H9 (cell line): ENCODE data around the gene MAN1A2. TPM values are rescaled to one million over a fixed set of nuclear protein-coding genes. Genes with fewer than 3 reads are reported as not detected.
"Not testable (repeated sequence)": the region's sequence is repeated elsewhere in the genome, so short reads cannot be mapped to it uniquely, and the experiment has no call there.

Experiments
- DNase-seq: peaks from one replicate; pipeline ENCODE4 v3.0.0-alpha.2; 2017
- H2AFZ ChIP-seq: one replicate; pipeline ENCODE4 v1.6.1; 2013; ENCODE audit warnings: mild to moderate bottlenecking, low read length, control low read depth, moderate library complexity
- H2AK5ac ChIP-seq: 2 replicates; pipeline ENCODE4 v1.6.1; 2013; ENCODE audit warnings: low read length, control low read depth, mixed read lengths; ENCODE audit not compliant: insufficient read length
- H2BK120ac ChIP-seq: one replicate; pipeline ENCODE4 v1.6.1; 2013; ENCODE audit warnings: low read depth, mild to moderate bottlenecking, low read length, control low read depth, inconsistent platforms; ENCODE audit not compliant: poor library complexity, severe bottlenecking
- H2BK12ac ChIP-seq: 2 replicates; pipeline ENCODE4 v1.6.1; 2013; ENCODE audit warnings: low read length, control low read depth, mixed read lengths, low read depth; ENCODE audit not compliant: insufficient read length
- H2BK15ac ChIP-seq: 2 replicates; pipeline ENCODE4 v1.6.1; 2013; ENCODE audit warnings: low read depth, low read length, control low read depth
- H2BK20ac ChIP-seq: one replicate; pipeline ENCODE4 v1.6.1; 2013; ENCODE audit warnings: low read depth, mild to moderate bottlenecking, low read length, control low read depth, inconsistent platforms; ENCODE audit not compliant: poor library complexity, severe bottlenecking
- H2BK5ac ChIP-seq: 2 replicates; pipeline ENCODE4 v1.6.1; 2013; ENCODE audit warnings: low read length, control low read depth, mixed read lengths; ENCODE audit not compliant: insufficient read length
- H3K14ac ChIP-seq: 2 replicates; pipeline ENCODE4 v1.6.1; 2013; ENCODE audit warnings: low read length, control low read depth; ENCODE audit not compliant: insufficient read depth
- H3K18ac ChIP-seq: 2 replicates; pipeline ENCODE4 v1.6.1; 2013; ENCODE audit warnings: low read depth, mild to moderate bottlenecking, mixed read lengths, low read length, control low read depth; ENCODE audit not compliant: insufficient read length
- H3K23ac ChIP-seq: 2 replicates; pipeline ENCODE4 v1.6.1; 2013; ENCODE audit warnings: low read length, control low read depth, mixed read lengths, low read depth; ENCODE audit not compliant: insufficient read length
- H3K23me2 ChIP-seq: 2 replicates; pipeline ENCODE4 v1.6.1; 2013; ENCODE audit warnings: low read depth, mild to moderate bottlenecking, mixed read lengths, low read length, control low read depth; ENCODE audit not compliant: insufficient read length, poor library complexity, severe bottlenecking
- H3K27ac ChIP-seq: 2 replicates; pipeline ENCODE4 v1.5.1; 2013; ENCODE audit warnings: low read length, control low read depth, mixed read lengths, low read depth; ENCODE audit not compliant: insufficient read length
- H3K27me3 ChIP-seq: 2 replicates; pipeline ENCODE4 v1.6.1; 2013; ENCODE audit warnings: low read length, control low read depth, inconsistent platforms; ENCODE audit not compliant: insufficient read depth
- H3K4ac ChIP-seq: 2 replicates; pipeline ENCODE4 v1.6.1; 2013; ENCODE audit warnings: low read depth, mild to moderate bottlenecking, control low read depth, inconsistent platforms, low read length, moderate library complexity
- H3K4me1 ChIP-seq: 2 replicates; pipeline ENCODE4 v1.6.1; 2013; ENCODE audit warnings: low read length, control low read depth, inconsistent platforms; ENCODE audit not compliant: insufficient read depth
- H3K4me2 ChIP-seq: 2 replicates; pipeline ENCODE4 v1.6.1; 2013; ENCODE audit warnings: low read length, control low read depth, mixed read lengths; ENCODE audit not compliant: insufficient read length, insufficient read depth
- H3K56ac ChIP-seq: 2 replicates; pipeline ENCODE4 v1.6.1; 2013; ENCODE audit warnings: low read depth, mild to moderate bottlenecking, mixed read lengths, low read length, control low read depth; ENCODE audit not compliant: insufficient read length
- H3K79me1 ChIP-seq: 2 replicates; pipeline ENCODE4 v1.6.1; 2013; ENCODE audit warnings: low read depth, mild to moderate bottlenecking, moderate library complexity, low read length, control low read depth, inconsistent platforms; ENCODE audit not compliant: insufficient read depth, poor library complexity, severe bottlenecking
- H3K79me2 ChIP-seq: 2 replicates; pipeline ENCODE4 v1.6.1; 2013; ENCODE audit warnings: low read length, control low read depth, inconsistent platforms; ENCODE audit not compliant: insufficient read depth
- H3K9ac ChIP-seq: 2 replicates; pipeline ENCODE4 v1.6.1; 2013; ENCODE audit warnings: low read length, control low read depth, mixed read lengths; ENCODE audit not compliant: insufficient read length; ENCODE audit errors: extremely low read depth
- H3K9me3 ChIP-seq: one replicate; pipeline ENCODE4 v1.6.1; 2013; ENCODE audit warnings: low read depth, low read length, inconsistent platforms; ENCODE audit not compliant: control insufficient read depth
- H3T11ph ChIP-seq: one replicate; pipeline ENCODE4 v1.6.1; 2013; ENCODE audit warnings: mild to moderate bottlenecking, low read length, control low read depth, inconsistent platforms
- H4K20me1 ChIP-seq: one replicate; pipeline ENCODE4 v1.6.1; 2013; ENCODE audit not compliant: control insufficient read depth, insufficient read length, insufficient read depth
- H4K5ac ChIP-seq: 2 replicates; pipeline ENCODE4 v1.6.1; 2013; ENCODE audit warnings: low read depth, mild to moderate bottlenecking, mixed read lengths, low read length, control low read depth; ENCODE audit not compliant: insufficient read length
- H4K8ac ChIP-seq: replicated peaks from 2 replicates; pipeline ENCODE4 v1.6.1; 2013; ENCODE audit warnings: low read length, control low read depth, mixed read lengths, low read depth; ENCODE audit not compliant: insufficient read length
- H4K91ac ChIP-seq: 2 replicates; pipeline ENCODE4 v1.6.1; 2013; ENCODE audit warnings: low read depth, mild to moderate bottlenecking, moderate library complexity, mixed read lengths, low read length, control low read depth; ENCODE audit not compliant: insufficient read length
- H3K27ac Mint-ChIP-seq, 3 experiments: 2 replicates in 2 of 3; 3 replicates in 1 of 3; pipeline ENCODE4 v1.8.0; 2020 to 2021; ENCODE audit warnings: mixed read lengths in 3 of 3, mild to moderate bottlenecking in 1 of 3, moderate library complexity in 1 of 3
- H3K27me3 Mint-ChIP-seq: 2 replicates; pipeline ENCODE4 v1.8.0; 2021; ENCODE audit warnings: low read depth, mild to moderate bottlenecking, moderate library complexity, mixed read lengths
- H3K36me3 Mint-ChIP-seq, 3 experiments: 2 replicates in 2 of 3; 3 replicates in 1 of 3; pipeline ENCODE4 v1.8.0; 2020 to 2021; ENCODE audit warnings: low read depth in 3 of 3, mixed read lengths in 3 of 3; ENCODE audit not compliant: insufficient read depth in 1 of 3
- H3K4me1 Mint-ChIP-seq, 2 experiments: 2 replicates each; pipeline ENCODE4 v1.8.0; 2020; ENCODE audit warnings: mixed read lengths in 2 of 2
- H3K4me3 Mint-ChIP-seq, 2 experiments: 2 replicates in 1 of 2; 3 replicates in 1 of 2; pipeline ENCODE4 v1.8.0; 2020 to 2021; ENCODE audit warnings: mild to moderate bottlenecking in 2 of 2, mixed read lengths in 2 of 2, moderate library complexity in 1 of 2
- H3K9me3 Mint-ChIP-seq, 2 experiments: 2 replicates in 1 of 2; 3 replicates in 1 of 2; pipeline ENCODE4 v1.8.0; 2020; ENCODE audit warnings: mild to moderate bottlenecking in 2 of 2, mixed read lengths in 2 of 2, moderate library complexity in 1 of 2
- WGBS: extraction: QIAGEN DNeasy Blood & Tissue Kit; methylation state at CpG from one replicate; pipeline ENCODE4 v1.1.7; 2013; ENCODE audit warnings: missing lambda C conversion rate, low lambda C conversion rate, mixed read lengths; ENCODE audit not compliant: insufficient read length; ENCODE audit errors: extremely low coverage; 5-methylcytosine and 5-hydroxymethylcytosine counted together
- total RNA-seq: library from RNA; stranded (reverse); gene quantifications from 2 replicates; pipeline ENCODE4 v1.2.1, GENCODE V29; 2021
- TF ChIP-seq, protein P1 (sequence below): fragments of 200-600 bp; sonication (generic); conservative IDR thresholded peaks from 3 replicates; pipeline ENCODE4 v1.8.0; 2021; ENCODE audit warnings: antibody characterized with exemption, mild to moderate bottlenecking

Gene MAN1A2
- total RNA-seq, 1 experiment from 2014 or later = 24.0 TPM

DNA sequence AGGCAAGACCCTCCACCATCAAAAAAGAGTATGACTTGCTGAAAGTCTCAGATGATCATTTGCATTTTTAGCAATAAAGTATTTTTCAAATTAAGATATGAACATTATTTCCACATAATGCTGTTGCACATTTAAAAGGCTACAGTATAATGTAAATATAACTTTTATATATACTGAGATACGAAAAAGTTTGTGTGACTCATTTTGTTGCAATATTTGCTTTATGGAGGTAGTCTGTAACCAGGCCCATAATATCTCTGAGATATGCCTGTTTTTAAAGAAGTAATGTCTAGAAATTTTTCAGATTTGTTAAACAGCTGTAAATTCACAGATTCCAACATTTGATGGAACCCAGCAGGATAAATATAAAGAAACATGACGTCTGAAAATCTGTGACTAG, 86.7 kb downstream of the MAN1A2 start:
- Histone ChIP-seq H2BK20ac (no peak overlapping the region), H3K23me2 (no peaks in the 10 kb centered on the region), H3K79me2 (no peaks in the 10 kb centered on the region), H2BK120ac (no peak overlapping the region), H3K56ac (no peak overlapping the region), H4K5ac (no peak overlapping the region), H3K27me3 (no peaks in the 10 kb centered on the region), H2AK5ac (no peak overlapping the region), H3K18ac (no peak overlapping the region), H2BK5ac (no peak overlapping the region), H4K20me1 (no peaks in the 10 kb centered on the region), H2BK12ac (no peak overlapping the region), H3K4me2 (no peak overlapping the region), H3K79me1 (no peaks in the 10 kb centered on the region), H4K8ac (no peak overlapping the region), H3K9ac (no peak overlapping the region), H3K9me3 (no peaks in the 10 kb centered on the region), H2BK15ac (no peak overlapping the region), H3T11ph (no peak overlapping the region), H3K14ac (no peak overlapping the region), H3K27ac (no peak overlapping the region), H3K4ac (no peak overlapping the region), H3K4me1 (no peaks in the 10 kb centered on the region), H2AFZ (no peak overlapping the region), H3K23ac (no peak overlapping the region), H4K91ac (no peak overlapping the region)
- TF ChIP-seq, protein P1, sequence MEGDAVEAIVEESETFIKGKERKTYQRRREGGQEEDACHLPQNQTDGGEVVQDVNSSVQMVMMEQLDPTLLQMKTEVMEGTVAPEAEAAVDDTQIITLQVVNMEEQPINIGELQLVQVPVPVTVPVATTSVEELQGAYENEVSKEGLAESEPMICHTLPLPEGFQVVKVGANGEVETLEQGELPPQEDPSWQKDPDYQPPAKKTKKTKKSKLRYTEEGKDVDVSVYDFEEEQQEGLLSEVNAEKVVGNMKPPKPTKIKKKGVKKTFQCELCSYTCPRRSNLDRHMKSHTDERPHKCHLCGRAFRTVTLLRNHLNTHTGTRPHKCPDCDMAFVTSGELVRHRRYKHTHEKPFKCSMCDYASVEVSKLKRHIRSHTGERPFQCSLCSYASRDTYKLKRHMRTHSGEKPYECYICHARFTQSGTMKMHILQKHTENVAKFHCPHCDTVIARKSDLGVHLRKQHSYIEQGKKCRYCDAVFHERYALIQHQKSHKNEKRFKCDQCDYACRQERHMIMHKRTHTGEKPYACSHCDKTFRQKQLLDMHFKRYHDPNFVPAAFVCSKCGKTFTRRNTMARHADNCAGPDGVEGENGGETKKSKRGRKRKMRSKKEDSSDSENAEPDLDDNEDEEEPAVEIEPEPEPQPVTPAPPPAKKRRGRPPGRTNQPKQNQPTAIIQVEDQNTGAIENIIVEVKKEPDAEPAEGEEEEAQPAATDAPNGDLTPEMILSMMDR = no peak
- no CpG with 5 or more reads among the region's 2 CpGs for WGBS
- Mint-ChIP-seq H3K27me3 (no peaks in the 10 kb centered on the region), H3K36me3 (peaks cover 9 to 23% (median 21%) of the 10 kb centered on the region in 3 experiments), H3K4me3 (no peak overlapping the region), H3K4me1 (no peaks in the 10 kb centered on the region), H3K9me3 (peaks cover 5 to 13% of the 10 kb centered on the region in 2 experiments; a peak in 4 of 5 replicates), H3K27ac (no peak overlapping the region)
- DNase-seq = no peak

DNA sequence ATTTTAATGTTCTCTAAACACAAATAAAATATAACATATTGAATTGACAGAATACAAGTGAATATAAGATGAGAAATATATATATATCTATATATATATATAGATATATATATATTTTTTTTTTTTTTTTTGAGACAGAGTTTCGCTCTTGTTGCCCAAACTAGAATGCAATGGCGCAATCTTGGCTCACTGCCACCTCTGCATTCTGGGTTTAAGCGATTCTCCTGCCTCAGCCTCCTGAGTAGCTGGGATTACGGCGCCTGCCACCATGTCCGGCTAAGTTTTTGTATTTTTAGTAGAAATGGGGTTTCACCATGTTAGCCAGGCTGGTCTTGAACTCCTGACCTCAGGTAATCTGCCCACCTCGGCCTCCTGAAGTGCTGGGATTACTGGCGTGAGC, 91.2 kb downstream of the MAN1A2 start:
- not testable (repeated sequence) for H2AK5ac ChIP-seq, H3K4me3 Mint-ChIP-seq, H4K5ac ChIP-seq, H3K23me2 ChIP-seq, H3K9me3 ChIP-seq, H3K27ac Mint-ChIP-seq, H2AFZ ChIP-seq, H4K8ac ChIP-seq, H2BK20ac ChIP-seq, H4K91ac ChIP-seq, H2BK5ac ChIP-seq, H3K9me3 Mint-ChIP-seq, H3K4me1 Mint-ChIP-seq, H3K14ac ChIP-seq, H2BK120ac ChIP-seq, H4K20me1 ChIP-seq, H3K4me2 ChIP-seq, H3K56ac ChIP-seq, H3K36me3 Mint-ChIP-seq, H3K79me2 ChIP-seq, H3T11ph ChIP-seq, H3K27ac ChIP-seq, H3K4ac ChIP-seq, H3K79me1 ChIP-seq, H3K27me3 Mint-ChIP-seq, H2BK15ac ChIP-seq, H3K18ac ChIP-seq, H3K23ac ChIP-seq, DNase-seq, H3K27me3 ChIP-seq, H3K4me1 ChIP-seq, H2BK12ac ChIP-seq, H3K9ac ChIP-seq
- no CpG with 5 or more reads among the region's 8 CpGs for WGBS
